GM19372 (cell line): ENCODE results near the gene ONECUT2.
"Not testable (repeated sequence)": the region's sequence is repeated elsewhere in the genome, so short reads cannot be mapped to it uniquely, and the experiment has no call there.

Source experiments
- ATAC-seq: cut with Tn5 transposase; IDR thresholded peaks from one replicate; pipeline ENCODE4 v1.9.1; 2021; ENCODE audit warnings: mild to moderate bottlenecking, low read depth, moderate library complexity; ENCODE audit not compliant: unreplicated experiment

ONECUT2 gene

DNA sequence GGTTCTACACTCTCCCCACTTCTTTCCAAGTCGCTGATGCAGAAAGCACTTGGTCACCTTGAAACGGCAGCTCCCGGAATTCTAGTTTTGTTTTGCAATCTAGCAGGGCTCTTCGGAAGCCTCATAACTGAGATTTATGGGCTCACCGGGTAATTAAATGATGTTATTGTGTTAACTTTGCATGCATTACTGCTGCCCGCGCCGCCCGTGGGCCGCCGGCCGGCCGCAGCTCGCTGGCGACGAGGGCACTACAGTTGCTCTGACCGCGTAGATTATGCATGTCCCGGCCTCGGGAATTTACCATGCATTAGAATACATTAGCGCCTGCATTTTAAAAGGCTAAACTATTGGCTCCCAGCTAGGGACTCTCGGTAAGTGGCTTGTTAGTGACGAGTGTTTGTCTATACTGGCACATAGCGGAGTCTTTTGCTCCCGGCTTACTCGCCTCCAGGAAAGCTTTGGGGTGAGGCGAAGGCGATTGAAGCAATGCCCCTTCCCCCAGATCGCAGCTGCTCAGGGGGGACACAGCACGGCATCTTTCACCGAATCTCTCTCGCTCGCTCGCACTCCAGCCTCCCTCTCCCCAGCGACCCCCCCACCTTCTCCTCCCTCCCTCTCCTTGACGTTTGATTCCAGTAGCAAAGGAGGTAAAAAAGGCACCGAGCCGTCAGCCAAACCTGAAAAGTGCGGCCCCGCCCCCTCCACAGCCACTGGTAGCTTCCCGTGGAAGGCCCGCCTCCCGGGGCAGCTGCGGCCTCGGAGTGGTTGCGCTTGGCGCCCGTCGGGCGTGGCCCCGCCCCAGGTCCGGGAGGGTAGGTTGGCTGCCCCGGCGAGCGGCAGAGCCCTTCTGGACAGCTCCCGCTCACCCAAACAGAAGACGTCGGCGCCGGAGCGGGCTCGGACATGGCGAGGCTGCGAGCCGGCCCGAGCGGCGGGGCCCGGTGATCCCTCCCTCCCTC is at the start of gene ONECUT2:
ONECUT2 (plus strand) TSS at position 839 of the 959 bp plus-strand sequence. CDS start 343 bp downstream, outside the sequence.
- ATAC-seq, result no peak

DNA sequence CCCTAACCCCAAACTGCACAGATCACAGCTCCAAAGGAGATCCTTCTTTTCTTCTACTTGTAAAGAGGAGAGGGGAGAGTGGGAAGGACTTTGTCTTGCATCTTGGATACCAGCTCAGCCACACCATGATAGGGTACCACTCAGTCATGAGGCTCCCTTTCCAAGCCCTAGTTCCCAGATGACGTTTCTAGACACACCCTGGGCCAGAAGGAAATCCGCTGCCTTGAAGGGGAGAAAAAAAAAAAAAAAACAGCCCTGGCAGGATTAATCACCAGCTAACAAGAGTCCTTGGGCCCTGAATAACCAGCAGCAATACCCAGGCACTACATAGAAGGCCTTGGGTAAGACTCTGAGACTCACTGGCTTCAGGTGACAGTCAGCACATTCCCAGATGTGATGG is 45.9 kb upstream of the ONECUT2 start:
- ATAC-seq, result no peak

DNA sequence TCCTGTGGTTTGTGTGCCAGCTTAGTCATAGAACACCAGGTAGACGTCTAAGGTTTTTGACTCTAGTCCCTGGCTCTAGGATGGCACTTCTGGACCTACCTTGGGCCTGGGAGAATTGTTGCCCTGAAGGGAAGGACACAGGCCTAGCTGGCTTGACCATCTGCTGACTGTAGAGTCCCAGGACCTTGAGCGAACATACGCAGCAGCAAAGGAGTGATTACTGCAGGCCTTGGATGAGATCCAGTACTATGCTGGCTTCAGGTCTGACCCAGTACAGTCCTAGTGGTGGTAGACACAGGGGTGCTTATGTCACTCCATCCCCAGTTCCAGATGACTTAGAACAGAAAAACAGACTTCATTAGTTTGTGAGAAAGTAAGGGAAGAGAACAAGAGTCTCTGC is 45.1 kb upstream of the ONECUT2 start:
- no peak for ATAC-seq

DNA sequence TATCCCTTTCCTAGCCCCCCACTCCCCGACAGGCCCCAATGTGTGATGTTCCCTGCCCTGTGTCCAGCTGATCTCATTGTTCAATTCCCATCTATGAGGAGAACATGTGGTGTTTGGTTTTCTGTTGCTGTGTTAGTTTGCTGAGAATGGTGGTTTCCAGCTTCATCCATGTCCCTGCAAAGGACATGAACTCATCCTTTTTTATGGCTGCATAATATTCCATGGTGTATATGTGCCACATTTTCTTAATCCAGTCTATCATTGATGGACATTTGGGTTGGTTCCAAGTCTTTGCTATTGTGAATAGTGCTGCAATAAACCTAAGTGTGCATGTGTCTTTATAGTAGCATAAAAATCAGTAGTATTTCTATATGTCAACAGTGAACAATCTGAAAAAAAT is 40.4 kb upstream of the ONECUT2 start:
- ATAC-seq, result not testable (repeated sequence)

DNA sequence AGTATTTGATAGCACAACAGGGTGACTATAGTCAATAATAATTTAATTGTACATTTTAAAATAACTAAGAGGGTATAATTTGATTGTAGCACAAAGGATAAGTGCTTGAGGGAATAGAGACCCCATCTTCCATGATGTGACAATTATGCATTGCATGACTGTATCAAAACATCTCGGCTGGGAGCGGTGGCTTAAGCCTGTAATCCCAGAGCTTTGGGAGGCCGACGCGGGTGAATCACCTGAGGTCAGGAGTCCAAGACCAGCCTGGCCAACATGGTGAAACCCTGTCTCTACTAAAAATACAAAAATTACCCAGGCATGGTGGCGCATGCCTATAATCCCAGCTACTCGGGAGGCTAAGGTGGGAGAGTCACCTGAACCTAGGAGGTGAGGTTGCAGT is 38.3 kb upstream of the ONECUT2 start:
- ATAC-seq, result not testable (repeated sequence)

DNA sequence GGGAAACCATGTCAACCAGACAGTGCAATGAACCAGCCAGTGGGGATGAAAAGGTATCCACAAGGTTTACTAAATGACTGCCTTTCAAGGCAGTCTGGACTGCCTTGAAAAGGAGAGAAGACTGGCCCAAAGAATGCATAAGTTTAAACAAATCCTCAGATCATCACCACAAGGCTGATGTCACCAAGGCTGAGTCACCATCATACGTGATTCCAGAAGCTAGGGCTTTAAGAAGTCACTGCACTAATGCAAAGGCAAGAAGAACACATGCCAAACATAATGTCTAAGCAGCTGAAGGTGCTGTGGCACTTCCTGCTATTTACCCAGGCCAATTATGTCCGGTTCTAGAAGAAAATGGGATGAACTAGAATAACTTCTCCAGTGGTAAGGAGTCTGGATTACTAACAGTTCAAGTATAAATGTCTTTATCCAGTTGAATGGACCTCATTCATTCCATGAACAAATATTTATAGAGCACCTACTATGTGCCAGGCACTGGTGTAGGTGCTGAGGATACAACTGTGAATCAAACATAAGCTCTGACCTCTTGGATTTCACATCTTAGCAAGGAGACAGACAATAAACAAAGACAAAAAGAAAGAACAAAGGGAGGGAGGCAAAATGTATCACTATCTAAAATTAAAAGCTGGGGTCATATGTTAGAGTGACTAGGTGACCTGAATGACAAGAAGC is 37.6 kb upstream of the ONECUT2 start:
- ATAC-seq, result no peak

DNA sequence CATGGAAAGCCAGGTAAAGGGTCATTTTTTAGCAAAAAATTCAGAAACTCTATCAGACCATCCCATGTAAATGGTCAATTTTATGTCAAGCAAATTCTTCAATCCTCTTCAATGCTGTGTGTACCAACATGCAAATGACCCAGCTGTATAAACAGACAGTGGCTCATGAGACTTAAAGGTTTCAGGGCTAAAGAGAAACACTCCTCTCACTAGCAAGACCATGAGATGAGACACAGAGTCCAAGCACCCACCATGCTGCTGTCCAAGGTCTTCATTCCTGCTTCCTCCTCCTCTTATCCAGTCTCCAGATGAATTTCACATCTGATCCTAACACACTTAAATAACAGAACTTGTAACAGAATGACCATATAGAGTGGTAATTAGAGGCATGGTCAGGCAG is 30.8 kb upstream of the ONECUT2 start:
- ATAC-seq, result no peak

DNA sequence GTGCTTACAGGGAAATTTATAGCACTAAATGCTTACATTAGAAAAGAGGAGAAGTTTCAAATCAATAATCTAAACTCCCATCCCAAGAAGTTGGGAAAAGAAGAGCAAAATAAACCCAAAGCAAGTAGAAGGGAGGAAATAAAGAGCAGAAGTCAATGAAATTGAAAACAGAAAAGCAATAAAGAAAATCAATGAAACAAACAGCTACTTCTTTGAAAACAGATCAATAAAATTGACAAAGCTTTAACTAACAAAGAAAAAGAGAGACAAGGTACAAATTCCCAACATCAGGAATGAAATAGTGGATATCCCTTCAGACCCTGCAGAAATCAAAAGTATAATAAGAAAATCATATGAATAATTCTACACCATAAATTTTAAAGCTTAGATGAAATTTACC is 25.5 kb upstream of the ONECUT2 start:
- ATAC-seq, result no peak

DNA sequence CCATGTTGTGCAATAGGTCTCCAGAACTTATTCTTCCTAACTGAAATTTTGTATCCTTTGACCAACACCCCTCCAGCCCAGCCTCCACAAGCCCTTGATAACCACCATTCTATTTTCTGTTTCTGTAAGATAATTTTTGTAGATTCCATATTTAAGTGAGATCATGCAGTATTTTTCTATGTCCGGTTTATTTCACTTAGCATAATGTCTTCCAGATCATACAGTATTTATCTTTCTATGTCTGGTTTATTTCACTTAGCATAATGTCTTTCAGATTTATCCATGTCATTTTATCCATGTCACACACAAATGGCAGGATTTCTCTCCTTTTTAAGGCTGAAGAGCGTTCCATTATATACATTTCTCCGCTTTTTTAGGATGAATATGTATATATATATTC is 24.4 kb upstream of the ONECUT2 start:
- ATAC-seq, result no peak

DNA sequence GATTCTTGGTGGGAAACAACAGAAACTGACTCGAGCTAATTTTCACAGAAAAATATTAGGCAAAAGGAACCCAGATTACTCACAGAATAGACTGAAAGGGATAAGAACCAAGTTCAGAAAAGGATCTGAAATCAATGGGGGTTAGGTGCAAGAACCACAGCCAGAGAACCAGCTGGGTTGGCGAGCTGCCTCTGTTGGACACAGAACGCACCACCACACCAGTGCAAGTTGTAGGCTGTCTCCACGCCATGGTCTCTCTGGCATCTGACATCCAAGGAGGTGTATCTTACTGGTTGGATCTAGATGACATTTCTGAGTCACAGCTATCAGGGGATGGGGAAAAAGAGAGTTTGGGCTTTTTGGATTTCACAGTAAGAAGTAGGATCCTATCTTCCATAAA is 18.6 kb upstream of the ONECUT2 start:
- ATAC-seq, result no peak

DNA sequence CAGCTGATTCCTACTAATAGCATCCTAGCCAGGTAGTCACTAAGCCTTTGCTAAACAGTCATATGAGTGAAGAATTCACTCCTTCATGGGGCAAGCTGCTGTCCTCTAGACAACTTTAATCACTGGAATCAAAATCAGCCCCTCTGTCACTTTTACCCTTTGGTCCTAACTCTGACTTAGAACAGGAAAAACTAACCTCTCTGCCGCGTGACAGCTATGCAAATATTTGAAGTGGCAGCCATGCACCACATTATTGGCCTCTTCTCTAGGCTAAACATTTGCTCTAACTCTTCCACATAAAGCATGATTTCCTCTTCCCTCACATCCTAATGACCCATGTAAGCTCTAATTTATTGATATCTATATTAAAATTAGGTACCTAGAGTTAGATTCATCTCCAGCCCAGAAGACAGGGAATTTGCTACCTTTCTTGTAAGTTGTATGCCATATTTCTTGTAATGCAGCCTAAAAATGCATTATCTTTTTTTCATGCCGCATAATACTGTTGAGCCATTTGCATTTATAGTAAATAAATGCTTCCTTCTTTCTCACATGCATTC is 12.8 kb upstream of the ONECUT2 start:
- no peak for ATAC-seq

DNA sequence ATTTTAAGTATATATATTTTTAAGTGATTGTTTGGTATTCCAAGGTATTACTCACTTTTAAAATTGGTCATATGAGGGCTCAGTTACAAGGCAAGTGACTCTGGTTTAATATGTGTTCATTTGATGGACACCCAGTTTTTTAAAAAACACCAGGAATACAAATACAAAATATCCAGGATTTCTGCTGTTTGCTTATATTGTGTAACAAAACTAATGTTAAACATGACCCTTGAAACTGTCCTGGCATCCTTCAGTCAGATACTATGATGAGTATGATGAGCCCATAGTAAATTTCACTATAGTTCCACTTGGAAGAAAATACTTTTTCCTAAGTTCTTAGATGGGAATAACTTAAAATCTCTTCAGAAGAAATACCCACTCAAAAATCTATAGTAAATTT is 11.4 kb upstream of the ONECUT2 start:
- ATAC-seq, result no peak

DNA sequence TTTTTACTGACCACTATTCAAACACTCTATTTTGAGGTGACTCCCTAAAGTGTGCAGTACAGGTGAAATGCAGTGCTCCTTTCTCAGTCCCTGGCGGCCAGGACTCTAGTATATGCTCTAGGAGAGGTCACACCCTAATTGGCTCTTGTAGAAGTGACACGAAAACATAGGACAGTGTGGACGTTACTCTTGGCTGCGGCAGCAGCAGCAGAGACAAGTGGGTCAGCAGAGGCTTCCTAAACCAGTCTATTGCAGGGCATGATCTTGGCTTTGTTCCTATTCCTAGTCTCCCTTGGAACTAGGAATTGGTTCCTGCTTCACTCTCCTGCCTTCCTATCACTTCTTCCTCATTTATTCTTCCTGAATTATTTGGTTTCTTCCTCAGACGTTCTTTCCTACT is 10.1 kb upstream of the ONECUT2 start:
- no peak for ATAC-seq

DNA sequence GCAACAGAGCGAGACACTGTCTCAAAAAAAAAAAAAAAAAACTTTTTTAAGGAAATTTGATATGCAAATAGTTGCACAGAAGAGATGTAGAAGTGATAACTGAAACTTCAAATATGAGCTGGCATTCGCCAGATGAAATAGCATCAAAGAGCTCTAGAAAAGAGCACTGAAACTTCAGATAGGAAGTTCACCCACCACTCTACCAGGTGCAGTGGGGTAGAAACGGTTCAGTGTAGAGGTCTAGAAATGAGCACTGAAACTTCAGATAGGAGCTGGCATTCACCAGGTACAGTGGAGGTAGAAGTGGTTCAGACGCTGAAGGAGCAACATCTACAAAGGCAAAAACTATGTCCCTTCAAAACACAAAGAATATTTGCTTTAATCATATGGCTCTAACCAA is 9.0 kb upstream of the ONECUT2 start:
- ATAC-seq, result no peak

DNA sequence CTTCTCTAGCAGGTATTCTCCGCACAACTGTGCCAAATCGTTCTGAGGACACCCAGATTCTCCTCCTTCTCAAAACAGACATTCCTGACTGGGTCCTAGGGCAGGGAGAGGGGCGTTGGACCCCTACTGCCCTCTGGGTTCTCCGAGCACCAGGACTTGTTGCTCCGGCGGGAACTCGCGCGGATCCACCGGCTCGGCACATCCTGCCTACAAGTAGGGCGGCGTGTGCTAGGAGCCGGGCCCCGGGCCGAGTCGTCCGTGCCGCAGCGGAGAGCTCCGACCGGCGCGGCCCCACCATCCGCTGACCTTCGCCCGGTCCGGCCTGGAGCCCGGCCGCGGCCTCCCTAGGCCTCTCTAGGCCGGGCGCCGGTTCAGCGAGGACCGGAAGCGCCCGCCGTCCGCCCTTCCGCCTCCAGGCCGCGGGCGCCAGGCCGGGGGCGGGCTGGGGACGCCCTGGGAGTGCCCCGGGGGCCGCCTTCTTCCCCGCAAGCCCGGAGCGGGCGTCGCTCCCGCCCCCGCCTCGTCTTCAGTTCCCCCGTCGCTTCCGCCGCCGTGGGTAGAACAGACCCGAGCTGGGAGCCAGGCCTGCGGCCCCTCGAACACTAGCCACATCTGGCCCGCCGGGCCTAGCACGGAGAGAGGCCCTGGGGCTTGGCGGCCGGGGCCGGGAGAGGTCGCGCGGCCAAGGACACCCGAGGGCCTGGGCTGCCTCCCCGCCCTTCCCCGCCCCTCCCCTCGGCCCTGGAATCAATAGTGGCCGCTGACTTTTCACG is 7.6 kb upstream of the ONECUT2 start:
- no peak for ATAC-seq

DNA sequence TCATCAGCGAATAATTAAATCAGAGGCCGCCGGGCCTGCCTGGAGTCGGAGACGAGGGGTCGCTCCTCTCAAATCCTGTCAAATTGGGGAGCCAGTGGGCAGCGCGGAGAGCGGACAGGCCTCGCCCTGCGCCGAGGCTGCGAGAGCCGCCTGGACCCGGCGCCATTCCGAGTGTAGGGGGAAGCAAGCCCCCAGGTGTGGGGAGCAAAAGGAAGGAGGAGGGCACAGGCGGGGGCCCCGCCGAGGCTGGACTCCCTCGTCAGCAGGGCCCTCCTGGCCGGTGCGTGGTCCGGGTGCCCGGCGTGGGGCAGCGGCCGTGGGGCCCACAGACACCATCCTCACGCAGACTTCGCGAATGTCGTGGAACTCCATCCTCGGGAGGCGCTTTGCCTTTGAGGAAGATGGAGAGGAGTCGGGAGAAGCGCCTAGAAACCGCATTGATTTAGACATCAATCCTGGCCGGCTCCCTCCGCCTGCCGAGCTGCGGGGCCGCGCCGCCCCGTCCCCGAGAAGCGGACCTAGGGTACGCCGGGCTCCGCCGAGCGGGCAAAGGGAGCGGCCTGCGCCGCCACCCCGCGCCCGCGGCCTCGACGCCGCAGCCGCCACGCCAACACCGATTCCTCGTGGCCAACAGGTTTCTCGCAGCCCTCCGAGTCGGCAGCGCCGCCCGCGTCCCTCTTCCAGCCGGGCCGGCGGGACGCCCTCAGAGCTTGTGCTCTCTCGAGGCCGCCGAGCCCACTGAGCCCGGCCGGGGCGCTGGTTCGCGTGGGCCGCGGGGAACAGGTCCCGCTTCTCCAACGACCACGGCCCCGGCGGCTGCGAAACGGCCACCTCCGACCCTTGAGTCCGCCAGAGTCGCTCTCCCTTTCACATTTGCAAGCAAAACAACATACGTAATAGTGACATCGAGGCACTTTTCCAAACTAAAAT is 6.7 kb upstream of the ONECUT2 start:
- no peak for ATAC-seq

DNA sequence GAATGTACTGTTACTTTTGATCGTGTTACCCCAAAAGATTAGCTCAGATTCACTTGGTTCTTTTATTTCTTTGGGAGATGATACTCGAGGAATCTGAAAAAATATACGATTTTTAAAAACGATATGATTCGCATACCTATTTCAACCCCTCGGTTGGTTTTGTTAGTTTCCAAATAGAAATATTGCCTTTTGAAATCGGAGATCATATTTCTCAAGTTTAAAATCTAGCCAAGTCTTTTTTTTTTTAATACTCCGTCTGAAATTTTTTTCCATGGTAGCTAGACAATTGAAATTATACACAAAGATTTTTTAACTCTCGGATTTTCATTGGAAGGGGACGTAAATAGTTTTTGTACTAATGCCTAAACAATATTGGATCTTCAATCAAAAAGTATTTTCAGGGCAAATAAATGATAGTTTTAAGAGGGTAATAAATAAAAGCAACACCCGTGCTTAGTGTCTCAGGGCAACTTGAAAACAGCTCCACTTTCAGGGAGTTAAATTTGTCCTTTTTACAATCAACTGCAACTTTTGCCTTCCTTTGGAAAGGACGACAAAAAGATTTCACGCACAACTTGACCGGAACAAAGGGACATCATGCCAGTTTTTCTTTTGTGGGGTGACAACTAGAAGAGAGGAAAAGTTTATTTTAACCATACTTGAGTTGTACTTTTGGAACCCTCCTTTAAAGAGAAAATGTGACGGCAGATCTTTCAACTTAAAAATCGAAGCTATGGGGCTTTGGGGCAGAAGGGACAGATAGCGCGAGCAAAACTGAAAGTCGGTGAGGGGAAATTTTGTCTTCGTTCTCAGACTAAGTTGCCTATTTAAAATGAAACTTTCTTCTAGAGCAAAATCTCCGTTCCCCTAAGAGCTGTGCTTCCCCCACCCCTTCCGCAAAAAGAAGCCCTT is 5.8 kb upstream of the ONECUT2 start:
- ATAC-seq, result no peak
